ENCODE measurements around the gene MTERF4.

The MTERF4 gene

DNA sequence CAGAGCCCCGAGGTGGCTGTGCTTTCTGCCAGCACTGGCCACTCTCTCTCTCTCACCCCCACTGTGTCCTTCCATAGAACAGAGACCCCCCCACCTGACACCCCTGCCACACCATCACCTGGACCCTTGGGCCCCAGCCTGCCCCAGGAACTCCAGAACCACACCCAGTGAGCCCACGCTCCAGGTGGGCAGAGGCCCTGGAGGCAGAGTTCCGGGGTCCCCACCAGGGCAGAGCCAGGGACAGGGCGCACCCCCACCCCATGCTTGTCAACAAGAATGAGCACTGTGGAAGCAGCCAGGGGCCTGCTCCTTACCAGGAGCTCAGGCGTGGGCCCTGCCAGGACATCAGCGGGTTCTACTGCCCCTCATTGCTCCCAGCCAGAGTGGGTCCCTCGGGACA lies 32.6 kb upstream of the MTERF4 start:
- no peak for DNase-seq (ENCODE audit: low spot score)
- no peak for FAIRE-seq

DNA sequence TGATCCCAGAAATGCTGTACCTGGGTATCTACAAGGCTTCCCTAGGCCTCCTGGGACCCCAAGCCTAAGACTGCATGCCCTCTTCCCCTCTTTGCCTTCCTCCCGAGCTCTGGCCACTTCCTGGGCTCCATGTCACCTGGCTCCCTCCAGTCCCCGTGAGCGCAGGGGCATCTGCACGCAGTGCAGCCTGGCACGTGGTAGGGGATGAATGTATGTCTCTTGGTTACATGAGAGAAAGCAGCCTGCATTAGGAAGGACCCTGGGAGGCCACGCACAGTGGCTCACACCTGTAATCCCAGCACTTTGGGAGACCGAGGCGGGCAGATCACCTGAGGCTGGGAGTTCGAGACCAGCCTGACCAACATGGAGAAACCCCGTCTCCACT lies 31.3 kb upstream of the MTERF4 start:
- DNase-seq (ENCODE audit: low spot score) (no peak), FAIRE-seq (no peak)

- FAIRE-seq (no peak), DNase-seq (ENCODE audit: low spot score) (no peak)
Measured at GRCh38 chr2:241132538-241133435, 30.7 kb upstream of the MTERF4 start.

DNA sequence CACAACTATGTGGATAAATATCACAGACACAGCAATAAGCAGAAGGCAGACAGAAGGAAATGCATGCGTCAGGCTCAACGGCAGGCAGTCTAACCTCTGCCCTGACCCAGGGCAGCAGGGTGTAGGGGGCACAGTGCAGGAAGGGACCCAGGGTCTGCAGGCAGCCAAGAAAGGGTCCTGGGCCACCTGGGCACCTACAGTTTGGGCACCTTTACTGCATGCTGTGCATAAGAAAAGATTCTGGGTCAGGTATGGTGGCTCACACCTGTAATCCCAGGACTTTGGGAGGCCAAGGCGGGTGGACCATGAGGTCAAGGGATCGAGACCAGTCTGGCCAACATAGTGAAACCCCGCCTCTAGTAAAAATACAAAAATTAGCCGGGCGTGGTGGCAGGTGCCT lies 29.4 kb upstream of the MTERF4 start:
- no peak for FAIRE-seq
- no peak for DNase-seq (ENCODE audit: low spot score)

- DNase-seq (ENCODE audit: low spot score) (no peak), FAIRE-seq (no peak)
Measured at GRCh38 chr2:241130316-241130715, 28.2 kb upstream of the MTERF4 start.

DNA sequence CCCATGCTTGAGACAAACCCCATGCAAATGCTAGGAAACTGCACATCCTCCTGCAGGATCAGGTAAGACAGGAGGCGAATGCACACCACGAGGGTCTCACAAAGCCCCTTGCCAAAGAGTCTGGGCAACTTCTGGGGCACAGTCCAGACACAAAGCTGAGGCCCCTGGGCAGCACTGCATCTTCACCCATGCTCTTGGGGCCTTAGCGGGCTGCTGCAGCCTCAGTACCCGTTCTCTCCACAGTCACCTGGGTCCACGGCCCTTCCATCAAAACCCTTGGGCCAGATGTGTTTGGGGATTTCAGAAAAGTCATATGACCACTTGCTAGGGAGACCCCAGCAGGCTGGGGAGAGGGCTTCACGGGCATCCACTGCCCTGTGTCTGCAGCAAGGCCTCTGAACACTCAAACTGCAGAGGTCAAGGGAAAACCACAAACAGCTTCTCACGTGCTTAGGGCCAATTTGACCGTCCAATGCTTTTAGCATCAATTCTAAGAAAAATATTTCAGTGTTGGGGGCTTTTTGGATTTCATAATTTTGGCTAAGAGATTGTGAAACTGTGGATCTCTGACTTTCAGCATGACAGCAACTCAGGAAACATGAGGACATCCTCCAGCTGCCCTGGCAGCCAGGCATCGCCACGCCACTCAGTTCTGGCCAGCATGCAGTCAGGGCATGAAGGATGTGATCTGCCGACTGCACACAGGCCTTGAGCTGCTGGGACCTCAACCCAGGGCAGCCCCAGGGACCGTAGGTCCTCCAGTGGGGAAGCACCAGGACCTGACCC lies 27.2 kb upstream of the MTERF4 start:
- no peak for FAIRE-seq
- DNase-seq (ENCODE audit: low spot score), result no peak

- no peak for FAIRE-seq
- no peak for DNase-seq (ENCODE audit: low spot score)
Measured at GRCh38 chr2:241128266-241128665, 26.2 kb upstream of the MTERF4 start.

GRCh38 chr2:241126771-241127202 lies 24.7 kb upstream of the MTERF4 start:
- no peak for DNase-seq (ENCODE audit: low spot score)
- FAIRE-seq, result no peak

- FAIRE-seq, result no peak
- DNase-seq (ENCODE audit: low spot score), result no peak
Measured at GRCh38 chr2:241126201-241126611, 24.1 kb upstream of the MTERF4 start.

DNA sequence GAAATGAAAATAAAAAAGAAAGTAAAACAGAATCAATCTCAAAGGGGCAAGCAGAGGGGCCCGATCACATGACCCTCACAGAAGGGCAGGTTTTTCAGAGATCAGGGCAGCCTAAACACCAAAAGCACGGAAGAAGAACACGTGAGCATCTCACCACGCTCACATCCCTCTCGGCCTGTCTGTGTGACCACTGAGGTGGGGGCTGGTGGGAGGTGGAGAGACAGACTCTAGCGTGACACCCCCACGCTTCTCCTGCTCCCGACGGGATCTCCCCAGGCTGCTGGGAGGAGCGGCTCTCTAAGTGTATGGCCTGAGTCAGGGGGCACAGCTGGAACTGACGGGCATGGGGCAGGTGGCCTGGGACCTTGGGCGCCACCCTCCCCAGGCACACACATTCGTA lies 23.5 kb upstream of the MTERF4 start:
- FAIRE-seq (no peak), DNase-seq (ENCODE audit: low spot score) (no peak)

- DNase-seq (ENCODE audit: low spot score) (no peak), FAIRE-seq (no peak)
Measured at GRCh38 chr2:241123816-241124536, 21.9 kb upstream of the MTERF4 start.

GRCh38 chr2:241122376-241123002 lies 20.4 kb upstream of the MTERF4 start:
- no peak for DNase-seq (ENCODE audit: low spot score)
- no peak for FAIRE-seq

DNA sequence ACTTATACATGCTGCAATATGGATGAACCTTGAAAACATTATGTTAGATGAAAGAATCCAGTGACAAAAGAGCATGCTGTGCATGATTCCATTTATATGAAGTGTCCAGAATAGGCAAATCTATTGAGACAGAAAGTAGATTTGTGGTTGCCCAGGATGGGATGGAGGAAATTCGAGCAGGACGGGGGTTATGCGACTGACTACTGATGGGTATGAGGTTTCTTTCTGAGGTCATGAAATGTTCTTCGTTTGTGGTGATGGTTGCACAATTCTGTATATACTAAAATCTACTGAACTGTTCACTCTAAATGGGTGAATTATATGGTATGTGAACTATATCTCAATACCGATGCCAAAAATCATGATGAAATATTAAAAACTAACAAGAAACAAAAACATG lies 18.9 kb upstream of the MTERF4 start:
- no peak for DNase-seq (ENCODE audit: low spot score)
- no peak for FAIRE-seq

DNA sequence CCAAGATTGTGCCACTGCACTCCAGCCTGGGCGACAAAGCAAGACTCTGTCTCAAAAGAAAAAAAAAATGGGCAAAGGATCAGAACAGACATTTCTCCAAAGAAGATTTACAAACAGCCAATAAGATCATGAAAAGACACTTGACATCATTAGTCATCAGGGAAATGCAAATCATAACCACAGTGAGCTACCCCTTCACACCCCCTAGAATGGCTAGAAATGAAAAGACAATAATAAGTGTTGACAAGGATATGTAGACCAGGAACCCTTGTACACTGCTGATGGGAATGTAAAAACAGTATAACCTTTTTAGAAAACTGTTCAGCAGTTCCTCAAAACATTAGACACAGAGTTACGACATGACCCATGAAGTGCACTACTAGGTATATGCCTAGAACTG lies 18.4 kb upstream of the MTERF4 start:
- DNase-seq (ENCODE audit: low spot score) (no peak), FAIRE-seq (no peak)

DNA sequence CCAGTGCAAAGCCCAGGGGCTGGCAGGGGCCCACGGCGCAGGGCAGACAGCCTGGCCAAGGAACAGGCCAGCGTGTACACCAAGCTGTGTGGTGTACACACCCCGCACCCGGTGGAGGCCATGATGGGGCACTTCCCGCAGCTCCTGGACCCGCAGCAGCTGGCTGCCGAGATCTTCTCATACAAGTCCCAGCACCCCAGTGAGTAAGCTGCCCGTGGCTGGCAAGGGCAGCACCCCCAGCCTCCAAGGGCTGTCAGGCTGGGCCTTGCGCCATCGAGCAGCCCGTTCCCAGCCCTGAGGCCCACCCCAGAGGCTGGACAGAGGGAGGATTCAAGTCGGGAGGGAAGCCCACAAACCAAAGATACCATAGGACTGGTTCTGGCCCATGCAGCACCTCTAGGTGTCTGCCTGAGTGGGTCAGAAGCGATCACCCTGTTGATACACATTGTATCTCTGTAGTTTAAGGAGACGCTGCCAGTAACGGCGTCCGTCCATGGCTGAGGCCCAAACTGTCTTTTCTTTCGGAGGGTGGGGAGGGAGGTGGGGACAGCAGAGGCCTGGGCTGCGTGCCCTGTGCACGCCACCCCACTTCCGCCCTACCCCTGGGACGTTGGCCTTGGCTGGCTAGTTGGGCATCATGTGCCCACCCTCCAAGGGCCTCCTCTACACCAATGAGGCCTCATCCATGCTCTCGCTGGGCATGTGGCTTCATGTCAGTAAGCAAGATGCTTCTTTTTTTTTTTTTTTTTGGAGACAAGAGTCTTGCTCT lies 16.8 kb upstream of the MTERF4 start:
- DNase-seq (ENCODE audit: low spot score) (no peak), FAIRE-seq (no peak)

GRCh38 chr2:241116606-241117560 lies 14.8 kb upstream of the MTERF4 start:
- FAIRE-seq, result no peak

GRCh38 chr2:241115361-241115760 lies 13.3 kb upstream of the MTERF4 start:
- FAIRE-seq (no peak), DNase-seq (ENCODE audit: low spot score) (no peak)

More at GRCh38 chr2:241116606-241117560, 14.8 kb upstream of the MTERF4 start:
- no peak for DNase-seq (ENCODE audit: low spot score)

- FAIRE-seq (no peak), DNase-seq (ENCODE audit: low spot score) (no peak)
Measured at GRCh38 chr2:241114836-241115235, 12.7 kb upstream of the MTERF4 start.

DNA sequence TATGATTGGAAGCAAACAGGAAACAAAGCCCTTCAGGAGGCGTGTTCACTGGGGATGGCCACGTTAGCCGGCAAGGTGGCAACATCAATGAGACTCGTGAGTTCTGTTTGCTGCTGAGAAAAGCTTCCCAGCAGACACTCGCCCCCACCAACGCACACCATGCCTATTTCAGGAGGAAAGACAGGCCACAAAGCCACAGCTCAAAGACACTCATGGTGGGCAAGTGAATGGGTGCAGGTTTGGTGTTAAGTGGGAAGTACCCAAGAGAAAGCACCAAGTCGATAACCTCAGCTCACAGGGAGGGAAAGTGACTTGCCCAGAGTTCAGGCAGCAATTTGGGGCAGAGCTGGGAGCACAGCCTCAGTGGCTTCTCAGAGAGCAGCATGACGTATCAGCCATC lies 10.5 kb upstream of the MTERF4 start:
- DNase-seq (ENCODE audit: low spot score) (no peak), FAIRE-seq (no peak)

- DNase-seq (ENCODE audit: low spot score), result no peak
- FAIRE-seq, result no peak
Measured at GRCh38 chr2:241112046-241112445, 10.0 kb upstream of the MTERF4 start.
